GM12878 (cell line): Measurements from ENCODE around the gene CNST. TPM values are rescaled to one million over a fixed set of nuclear protein-coding genes. Genes with fewer than 3 reads are reported as not detected.

ENCODE experiments used
- ATAC-seq: fragments of 200-7000 bp; cut with Tn5 transposase; 3 replicates; pipeline ENCODE4 v1.9.1; 2020; ENCODE audit warnings: mild to moderate bottlenecking, moderate library complexity
- BruUV-seq: library from RNA; stranded (reverse); fragments of 400-500 nt; replicated peaks from 2 replicates; lab custom pipeline; 2021; lab: Mats Ljungman, UMichigan
- CTCF ChIA-PET: fragments of 300-600 bp; sonication (Branson Sonifier 250); formaldehyde crosslinking; extraction: SDS; loops from one replicate; lab custom pipeline; 2021; ENCODE audit warnings: inconsistent platforms; lab: Yijun Ruan, JAX
- POLR2A ChIA-PET: fragments of 350-600 bp; formaldehyde crosslinking; extraction: SDS; loops from one replicate; lab custom pipeline; 2021; ENCODE audit warnings: inconsistent platforms; lab: Charles Lee
- RAD21 ChIA-PET: fragments of 300-600 bp; sonication (Branson Sonifier 250); formaldehyde crosslinking; loops from one replicate; lab custom pipeline; 2023; ENCODE audit warnings: antibody characterized with exemption; ENCODE audit not compliant: unreplicated experiment; lab: Charles Lee
- SMC1A ChIA-PET: fragments of 300-600 bp; sonication (Branson Sonifier 250); formaldehyde crosslinking; loops from one replicate; lab custom pipeline; 2023; ENCODE audit not compliant: unreplicated experiment, uncharacterized antibody; lab: Charles Lee
- DNase-seq: peaks from one replicate; pipeline ENCODE4 v3.0.0-alpha.2; 2011; ENCODE audit warnings: low read depth, low spot score
- FAIRE-seq: peaks from 3 replicates; lab custom pipeline; 2011; peaks lifted over from hg19 to GRCh38; lab: Jason Lieb, UNC
- H2AFZ ChIP-seq: 2 replicates; pipeline ENCODE4 v1.6.0; 2011; ENCODE audit warnings: low read depth, low read length, control low read depth; ENCODE audit not compliant: control insufficient read depth
- H3K27ac ChIP-seq: 2 replicates; pipeline ENCODE4 v1.5.1; 2011; ENCODE audit warnings: control low read depth; ENCODE audit not compliant: control insufficient read depth, insufficient read depth
- H3K27me3 ChIP-seq, 2 experiments: replicated peaks in 1 of 2; 2 replicates each; pipeline versions ENCODE4 v1.6.0 to v1.6.1; 2011; ENCODE audit warnings: low read length in 1 of 2; ENCODE audit not compliant: control insufficient read depth in 2 of 2, insufficient read depth in 2 of 2
- H3K36me3 ChIP-seq, 2 experiments: 2 replicates each; pipeline ENCODE4 v1.5.1; 2011; ENCODE audit warnings: low read length in 1 of 2; ENCODE audit not compliant: control insufficient read depth in 2 of 2, insufficient read depth in 2 of 2
- H3K4me1 ChIP-seq: 2 replicates; pipeline ENCODE4 v1.6.1; 2011; ENCODE audit warnings: mild to moderate bottlenecking, low read length, moderate library complexity, mixed read lengths; ENCODE audit not compliant: control insufficient read depth, insufficient read depth
- H3K4me2 ChIP-seq: 2 replicates; pipeline ENCODE4 v1.6.0; 2011; ENCODE audit warnings: control low read depth; ENCODE audit not compliant: control insufficient read depth, insufficient read depth
- H3K4me3 ChIP-seq: fragments of 200-600 bp; sonication (generic); 2 replicates; pipeline ENCODE4 v1.5.1; 2016
- H3K79me2 ChIP-seq: 2 replicates; pipeline ENCODE4 v1.6.0; 2011; ENCODE audit warnings: low read length; ENCODE audit not compliant: control insufficient read depth, insufficient read depth
- H3K9ac ChIP-seq: 2 replicates; pipeline ENCODE4 v1.8.0; 2011; ENCODE audit warnings: low read length, control low read depth, mixed read lengths; ENCODE audit not compliant: control insufficient read depth, insufficient read depth
- H3K9me3 ChIP-seq: replicated peaks from 3 replicates; pipeline ENCODE4 v1.5.1; 2011; ENCODE audit warnings: mild to moderate bottlenecking, low read length; ENCODE audit not compliant: control insufficient read depth, insufficient read depth
- H4K20me1 ChIP-seq: 2 replicates; pipeline ENCODE4 v1.6.0; 2011; ENCODE audit not compliant: control insufficient read depth, insufficient read depth
- IKZF1 ChIP-seq: fragments of 450-650 bp; conservative IDR thresholded peaks from 2 replicates; pipeline ENCODE4 v1.6.1; 2017; ENCODE audit warnings: antibody characterized with exemption, mild to moderate bottlenecking
- MTA3 ChIP-seq: IDR thresholded peaks from 2 replicates; pipeline ENCODE4 v1.6.1; 2012; ENCODE audit warnings: low read length, inconsistent platforms, borderline replicate concordance
- NBN ChIP-seq: fragments of 450-650 bp; IDR thresholded peaks from 2 replicates; pipeline ENCODE4 v1.6.1; 2016
- NR2C1 ChIP-seq: fragments of 450-650 bp; IDR thresholded peaks from 2 replicates; pipeline ENCODE4 v1.6.1; 2017; ENCODE audit warnings: antibody characterized with exemption, mild to moderate bottlenecking, moderate library complexity
- PML ChIP-seq: IDR thresholded peaks from 2 replicates; pipeline ENCODE4 v1.6.1; 2012; ENCODE audit warnings: low read length, inconsistent platforms
- POU2F2 ChIP-seq: IDR thresholded peaks from 3 replicates; pipeline ENCODE4 v1.6.1; 2011; ENCODE audit warnings: low read depth, mild to moderate bottlenecking, low read length, borderline replicate concordance
- RAD51 ChIP-seq: fragments of 450-650 bp; IDR thresholded peaks from 2 replicates; pipeline ENCODE4 v1.6.1; 2016; ENCODE audit warnings: moderate library complexity, mild to moderate bottlenecking, inconsistent platforms
- SIX5 ChIP-seq: IDR thresholded peaks from 2 replicates; pipeline ENCODE4 v1.6.1; 2011; ENCODE audit warnings: mild to moderate bottlenecking, low read depth, low read length, moderate library complexity; ENCODE audit not compliant: severe bottlenecking
- SMAD1 ChIP-seq: fragments of 450-650 bp; IDR thresholded peaks from 2 replicates; pipeline ENCODE4 v1.6.1; 2018; ENCODE audit warnings: mild to moderate bottlenecking, low read depth; ENCODE audit not compliant: partially characterized antibody
- SRF ChIP-seq, 2 experiments: IDR thresholded peaks; 2 replicates each; pipeline ENCODE4 v1.6.1; 2011; ENCODE audit warnings: low read depth in 2 of 2, low read length in 2 of 2, mild to moderate bottlenecking in 1 of 2, moderate library complexity in 1 of 2
- STAT1 ChIP-seq: fragments of 450-650 bp; conservative IDR thresholded peaks from 2 replicates; pipeline ENCODE4 v1.6.1; 2014; ENCODE audit warnings: antibody characterized with exemption, mild to moderate bottlenecking
- YBX1 ChIP-seq: fragments of 450-650 bp; IDR thresholded peaks from 2 replicates; pipeline ENCODE4 v1.6.1; 2016; ENCODE audit warnings: antibody characterized with exemption
- WGBS: methylation state at CpG from one replicate; pipeline ENCODE4 v1.1.6; 2016; ENCODE audit warnings: low lambda C conversion rate; ENCODE audit not compliant: insufficient replicate concordance, insufficient coverage; ENCODE audit errors: missing lambda C conversion rate; 5-methylcytosine and 5-hydroxymethylcytosine counted together
- in situ Hi-C: fragments of 300-500 bp; cut with MboI; formaldehyde crosslinking; loops from 9 replicates; pipeline ENCODE4 v1.14.3; 2018; ENCODE audit warnings: mixed read lengths
- intact Hi-C: fragments of 100-400 bp; cut with micrococcal nuclease; formaldehyde crosslinking; loops from one replicate; pipeline ENCODE4 v1.14.2; 2022; ENCODE audit not compliant: unreplicated experiment
- polyA plus RNA-seq, 11 experiments: library from polyadenylated mRNA; depleted of rRNA in 4 of 11; unstranded in 6 of 11; stranded (reverse) in 5 of 11; fragments of >200 nt; fragmentation: Nextera tagmentation in 4 of 11; fragmentation: Illumina TruSeq in 1 of 11; extraction: Ambion mirVana in 4 of 11; extraction: Trizol in 1 of 11; gene quantifications; 1 replicate in 1 of 11; 2 replicates in 10 of 11; pipeline versions ENCODE4 v1.2.1 to v1.2.3, GENCODE V29; 2011 to 2016; ENCODE audit warnings: inconsistent platforms in 2 of 11, missing spikeins in 2 of 11, low read depth in 1 of 11
- total RNA-seq, 4 experiments: library from RNA; depleted of rRNA in 3 of 4; stranded (reverse); fragments of >200 nt in 3 of 4; fragmentation: Illumina TruSeq in 1 of 4; extraction: Trizol in 1 of 4; gene quantifications; 2 replicates each; pipeline versions ENCODE4 v1.2.1 to v1.2.3, GENCODE V29; 2013 to 2021
- TF ChIP-seq, protein P1 (sequence below): IDR thresholded peaks from 2 replicates; pipeline ENCODE4 v1.6.1; 2011; ENCODE audit warnings: borderline replicate concordance, low read depth, mild to moderate bottlenecking, moderate library complexity, low read length; ENCODE audit not compliant: insufficient read depth, poor library complexity, severe bottlenecking
- TF ChIP-seq, protein P2 (sequence below): IDR thresholded peaks from 2 replicates; pipeline ENCODE4 v1.6.1; 2011; ENCODE audit warnings: mild to moderate bottlenecking, low read depth, low read length, moderate library complexity; ENCODE audit not compliant: insufficient replicate concordance

The CNST gene
- total and polyA plus RNA-seq, 10 of the 15 experiments (the other 5 are each of a cell fraction or from before 2014, with no cell fraction given), result 4.8 to 16.2 (median 12.3) TPM

DNA sequence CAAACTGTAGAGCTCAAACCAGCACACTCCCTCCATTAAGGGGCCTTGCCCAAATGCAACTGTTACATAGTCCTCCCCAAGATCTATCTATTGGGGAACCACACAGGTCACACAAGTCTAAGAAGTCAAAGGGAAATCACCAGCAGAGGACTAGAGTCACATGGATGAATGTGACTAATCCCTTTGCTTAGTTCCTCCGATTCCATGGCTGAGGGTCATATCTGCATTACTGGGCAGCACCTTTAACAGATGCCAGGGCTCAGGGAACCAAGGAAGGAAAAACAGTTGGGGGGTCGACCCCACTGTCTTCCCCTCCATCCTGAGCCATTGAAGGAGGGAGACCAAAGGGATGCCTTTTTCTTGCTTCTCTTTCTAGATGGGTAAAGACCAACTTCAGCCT lies 35.8 kb upstream of the CNST start:
- Histone ChIP-seq H3K27me3 (no peaks in the 10 kb centered on the region; a peak in 1 of 4 replicates), H2AFZ (no peak overlapping the region), H4K20me1 (no peaks in the 10 kb centered on the region), H3K9me3 (peaks cover 9% of the 10 kb centered on the region; the same call in 1 of the 3 replicates), H3K36me3 (no peaks in the 10 kb centered on the region), H3K4me2 (no peak overlapping the region), H3K4me1 (peaks cover 8% of the 10 kb centered on the region; the same call in 1 of the 2 replicates), H3K4me3 (no peak overlapping the region), H3K79me2 (no peaks in the 10 kb centered on the region), H3K9ac (no peak overlapping the region), H3K27ac (no peak overlapping the region)
- FAIRE-seq (no peak), DNase-seq (no peak), ATAC-seq (no peak)
- ChIA-PET RAD21 (interaction anchor here (0.7 kb wide), 1 partner anchor 220 kb away, joined by 3 read pairs; no protein-coding TSS in a partner anchor), POLR2A (no interaction called here), SMC1A (no interaction called here), CTCF (interaction anchor here (1.5 to 2.0 kb wide), 2 partner anchors 32 to 37 kb away, joined by 4 to 5 read pairs; no protein-coding TSS in a partner anchor)
- WGBS, result 41% methylated on average over 2 of the region's 2 CpGs
- BruUV-seq, result no TSS peak
- in situ Hi-C loops (no loop called here), intact Hi-C loops (no loop called here)
- TF ChIP-seq STAT1, result no peak
- no peak for TF ChIP-seq SMAD1
- no peak for TF ChIP-seq IKZF1

DNA sequence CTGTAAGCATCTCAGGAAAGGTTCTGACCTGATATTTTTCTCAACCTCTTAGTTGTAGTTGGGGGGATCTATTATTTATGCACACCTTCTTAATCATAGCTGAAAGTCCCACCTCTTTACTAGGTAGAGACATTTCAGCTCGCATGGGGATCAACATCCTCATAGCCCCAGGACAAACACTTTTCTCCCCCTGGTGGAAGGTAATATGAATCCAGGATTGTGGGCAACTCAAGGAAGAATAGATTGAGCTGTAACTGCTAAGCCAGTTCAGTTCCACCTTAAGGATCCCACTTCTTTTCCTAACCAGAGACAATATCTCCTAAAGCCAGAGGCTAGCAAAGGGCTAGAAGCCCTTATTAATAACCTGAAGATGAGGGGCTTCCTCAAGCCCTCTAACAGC lies 33.7 kb upstream of the CNST start:
- 0% methylated on average over 1 of the region's 1 CpG for WGBS
- Histone ChIP-seq H3K27me3 (no peaks in the 10 kb centered on the region; a peak in 1 of 4 replicates), H3K4me3 (no peak overlapping the region), H3K4me2 (no peak overlapping the region), H2AFZ (no peak overlapping the region), H3K4me1 (peaks cover 4% of the 10 kb centered on the region; the same call in 1 of the 2 replicates), H3K27ac (no peak overlapping the region), H3K9me3 (peaks cover 4% of the 10 kb centered on the region; the same call in 1 of the 3 replicates), H3K9ac (no peak overlapping the region), H3K36me3 (no peaks in the 10 kb centered on the region), H3K79me2 (no peaks in the 10 kb centered on the region), H4K20me1 (no peaks in the 10 kb centered on the region)
- SMC1A ChIA-PET, result no interaction called here
- intact Hi-C loops (no loop called here), in situ Hi-C loops (no loop called here)
- FAIRE-seq (no peak), ATAC-seq (no peak), DNase-seq (no peak)
- RAD21 ChIA-PET, result interaction anchor here (0.8 kb wide), 1 partner anchor 35 kb away, joined by 3 read pairs; no protein-coding TSS in a partner anchor
- BruUV-seq, result no TSS peak
- POLR2A ChIA-PET, result no interaction called here
- CTCF ChIA-PET, result interaction anchor here (2.0 kb wide), 1 partner anchor 34 kb away, joined by 5 read pairs; no protein-coding TSS in a partner anchor
- TF ChIP-seq POU2F2 (no peak), SIX5 (no peak), YBX1 (no peak), NBN (no peak), SRF (IDR thresholded peaks at IDR 0.05; ENCODE audit: low read depth in 2 of 2, low read length in 2 of 2) (no peak), PML (no peak), NR2C1 (no peak), MTA3 (no peak), RAD51 (no peak)
- TF ChIP-seq, protein P1, sequence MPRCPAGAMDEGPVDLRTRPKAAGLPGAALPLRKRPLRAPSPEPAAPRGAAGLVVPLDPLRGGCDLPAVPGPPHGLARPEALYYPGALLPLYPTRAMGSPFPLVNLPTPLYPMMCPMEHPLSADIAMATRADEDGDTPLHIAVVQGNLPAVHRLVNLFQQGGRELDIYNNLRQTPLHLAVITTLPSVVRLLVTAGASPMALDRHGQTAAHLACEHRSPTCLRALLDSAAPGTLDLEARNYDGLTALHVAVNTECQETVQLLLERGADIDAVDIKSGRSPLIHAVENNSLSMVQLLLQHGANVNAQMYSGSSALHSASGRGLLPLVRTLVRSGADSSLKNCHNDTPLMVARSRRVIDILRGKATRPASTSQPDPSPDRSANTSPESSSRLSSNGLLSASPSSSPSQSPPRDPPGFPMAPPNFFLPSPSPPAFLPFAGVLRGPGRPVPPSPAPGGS, result no peak
- TF ChIP-seq, protein P2, sequence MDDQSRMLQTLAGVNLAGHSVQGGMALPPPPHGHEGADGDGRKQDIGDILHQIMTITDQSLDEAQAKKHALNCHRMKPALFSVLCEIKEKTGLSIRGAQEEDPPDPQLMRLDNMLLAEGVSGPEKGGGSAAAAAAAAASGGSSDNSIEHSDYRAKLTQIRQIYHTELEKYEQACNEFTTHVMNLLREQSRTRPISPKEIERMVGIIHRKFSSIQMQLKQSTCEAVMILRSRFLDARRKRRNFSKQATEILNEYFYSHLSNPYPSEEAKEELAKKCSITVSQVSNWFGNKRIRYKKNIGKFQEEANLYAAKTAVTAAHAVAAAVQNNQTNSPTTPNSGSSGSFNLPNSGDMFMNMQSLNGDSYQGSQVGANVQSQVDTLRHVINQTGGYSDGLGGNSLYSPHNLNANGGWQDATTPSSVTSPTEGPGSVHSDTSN, result no peak
